GM12864 (cell line): ENCODE measurements around the gene CLEC4F.
"Not testable (repeated sequence)": the region's sequence is repeated elsewhere in the genome, so short reads cannot be mapped to it uniquely, and the experiment has no call there.

Experiments used
- DNase-seq: peaks from one replicate; pipeline ENCODE4 v3.0.0-alpha.2; 2011; ENCODE audit warnings: low read depth
- H3K4me3 ChIP-seq: 2 replicates; pipeline ENCODE4 v1.5.1; 2011; ENCODE audit warnings: mild to moderate bottlenecking, low read depth, low read length, control low read depth
- CTCF ChIP-seq: IDR thresholded peaks from 2 replicates; pipeline ENCODE4 v1.5.1; 2011; ENCODE audit warnings: low read depth, mild to moderate bottlenecking, moderate library complexity, low read length, control low read depth, inconsistent platforms; ENCODE audit errors: missing control alignments

CLEC4F gene

GRCh38 chr2:70807828-70808118 lies 12.6 kb downstream of the CLEC4F start:
- no peak for TF ChIP-seq CTCF
- no peak overlapping the region for H3K4me3 ChIP-seq
- no peak for DNase-seq

DNA sequence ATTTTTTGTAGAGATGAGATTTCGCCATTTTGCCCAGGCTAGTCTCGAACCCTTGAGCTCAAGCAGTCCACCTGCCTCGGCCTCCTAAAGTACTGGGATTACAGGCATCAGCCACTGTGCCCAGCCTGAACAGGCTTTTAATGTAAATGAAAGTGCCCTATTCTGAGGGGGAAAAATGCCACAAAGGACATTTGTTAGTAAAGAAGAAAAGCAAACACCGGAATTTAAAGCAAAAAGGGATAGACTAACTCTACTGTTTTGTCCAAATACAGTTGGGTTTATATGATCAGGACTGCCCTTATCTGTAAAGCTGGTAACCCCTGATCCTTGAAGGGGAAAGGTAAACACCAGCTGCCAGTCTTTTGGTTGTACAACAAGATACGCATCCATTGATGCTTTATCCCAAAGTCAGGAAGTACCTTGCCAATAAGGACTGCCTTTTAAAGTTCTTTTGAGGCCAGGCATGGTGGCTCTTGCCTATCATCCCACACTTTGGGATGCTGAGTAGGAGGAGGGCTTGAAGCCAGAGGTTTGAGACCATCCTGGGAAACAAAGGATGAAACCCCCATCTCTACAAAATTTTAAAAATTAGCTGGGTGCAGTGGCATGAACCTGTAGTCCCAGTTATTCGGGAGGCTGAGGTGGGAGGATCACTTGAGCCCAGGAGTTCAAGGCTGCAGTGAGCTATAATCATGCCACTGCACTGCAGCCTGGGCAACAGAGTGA lies 13.1 kb downstream of the CLEC4F start:
- no peak for TF ChIP-seq CTCF
- DNase-seq = no peak
- H3K4me3 ChIP-seq = no peak overlapping the region

DNA sequence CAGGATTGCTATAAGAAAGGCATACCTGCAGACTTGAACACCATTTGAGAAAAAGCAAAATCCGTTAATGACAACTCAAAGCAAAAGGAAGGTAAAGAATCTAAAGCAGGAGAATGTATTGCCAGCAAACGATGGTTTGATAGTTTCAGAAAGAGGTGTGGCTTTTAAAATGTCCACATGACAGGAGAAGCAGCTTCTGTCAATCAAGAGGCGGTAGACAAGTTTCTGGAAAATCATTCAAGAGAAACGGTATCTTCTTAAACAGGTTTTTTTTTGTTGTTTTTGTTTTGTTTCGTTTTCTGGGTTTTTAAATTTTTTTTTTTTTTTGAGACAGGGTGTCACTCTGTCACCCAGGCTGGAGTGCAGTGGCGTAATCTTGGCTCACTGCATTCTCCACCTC lies 13.8 kb downstream of the CLEC4F start:
- DNase-seq = no peak
- H3K4me3 ChIP-seq = no peak overlapping the region
- TF ChIP-seq CTCF = no peak

DNA sequence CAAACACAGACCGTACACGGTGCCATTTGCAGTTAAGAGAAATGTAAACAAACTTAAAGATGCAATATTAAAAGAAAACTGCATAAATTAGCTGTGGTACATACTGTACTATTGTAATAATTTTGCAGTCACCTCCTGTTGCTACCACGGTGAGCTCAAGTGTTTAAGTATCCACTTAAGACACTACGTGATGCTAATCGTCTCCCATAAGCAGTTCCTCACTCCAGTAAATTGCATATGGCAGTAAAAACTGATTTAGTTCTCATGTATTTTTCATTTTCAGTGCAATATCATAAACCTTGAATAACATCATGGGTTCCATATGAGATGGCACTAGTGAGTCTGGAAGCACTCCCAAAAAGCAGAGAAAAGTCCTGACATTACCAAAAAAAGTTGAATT lies 14.4 kb downstream of the CLEC4F start:
- no peak for TF ChIP-seq CTCF
- DNase-seq = no peak
- H3K4me3 ChIP-seq = no peak overlapping the region

DNA sequence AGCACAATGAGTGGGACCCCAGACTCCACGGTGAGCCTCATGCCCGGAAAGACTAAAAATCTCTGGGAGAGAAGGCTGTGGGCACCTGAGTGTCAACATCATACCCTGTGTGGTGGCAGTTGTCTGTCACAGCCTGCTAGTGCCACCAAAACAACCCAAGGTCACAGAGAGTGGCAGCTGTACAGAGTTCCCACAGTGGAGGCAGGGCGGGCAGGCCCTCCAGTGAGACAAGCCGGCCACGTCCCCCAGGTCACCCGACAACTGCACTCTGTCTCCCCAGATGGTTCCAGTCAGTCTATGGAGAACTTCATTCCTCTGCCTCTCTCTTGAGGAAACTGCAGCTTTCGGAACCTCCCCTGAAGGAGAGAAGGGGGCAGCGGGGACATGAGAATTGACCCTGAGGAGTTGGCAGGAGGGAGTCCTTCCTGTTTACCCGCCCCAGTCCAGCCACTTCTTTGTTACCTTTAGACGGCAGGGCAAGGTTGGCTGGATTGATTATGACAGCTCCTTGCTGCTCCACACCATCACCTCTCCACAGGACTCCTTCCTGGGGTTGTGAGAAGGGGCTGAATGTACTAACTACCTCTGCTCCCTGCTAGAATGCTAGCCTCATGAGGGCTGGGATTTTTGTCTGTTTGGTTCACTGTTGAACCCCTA lies 18.7 kb downstream of the CLEC4F start:
- DNase-seq = no peak
- no peak for TF ChIP-seq CTCF
- no peak overlapping the region for H3K4me3 ChIP-seq

DNA sequence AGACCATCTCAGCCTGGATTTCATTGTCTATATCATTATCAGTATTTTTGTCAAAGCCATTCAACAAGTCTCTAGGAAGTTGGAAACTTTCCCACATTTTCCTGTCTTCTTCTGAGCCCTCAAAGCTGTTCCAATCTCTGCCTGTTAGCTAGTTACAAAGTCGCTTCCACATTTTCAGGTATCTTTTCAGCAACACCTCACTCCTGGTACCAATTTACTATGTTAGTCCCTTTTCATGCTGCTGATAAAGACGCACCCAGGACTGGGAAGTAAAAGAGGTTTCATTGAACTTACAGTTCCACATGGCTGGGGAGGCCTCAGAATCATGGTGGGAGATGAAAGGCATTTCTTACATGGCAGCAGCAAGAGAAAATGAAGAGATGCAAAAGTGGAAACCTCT lies 20.7 kb downstream of the CLEC4F start:
- DNase-seq = no peak
- TF ChIP-seq CTCF = no peak
- H3K4me3 ChIP-seq = no peak overlapping the region

GRCh38 chr2:70797996-70798395 lies 22.4 kb downstream of the CLEC4F start:
- H3K4me3 ChIP-seq, DNase-seq: not testable (repeated sequence)
